CD14-positive monocyte (primary cell): ENCODE measurements around the gene ITPK1. TPM values are rescaled to one million over a fixed set of nuclear protein-coding genes. Genes with fewer than 3 reads are reported as not detected.
A peak's percentile ranks its signal among the peaks of the same experiment; 100 is the strongest.

Experiments
- DNase-seq, 3 donors: peaks; one replicate each; pipeline ENCODE4 v3.0.0-alpha.2; 2011 to 2022
- H2AFZ ChIP-seq: 2 replicates; pipeline ENCODE4 v1.6.0; 2012; ENCODE audit warnings: mild to moderate bottlenecking, low read depth, low read length, inconsistent platforms; ENCODE audit not compliant: insufficient read depth, poor library complexity, severe bottlenecking
- H3K27ac ChIP-seq, 2 donors: 1 replicate in 1 of 2; 2 replicates in 1 of 2; pipeline ENCODE4 v1.5.1; 2012 to 2013; ENCODE audit warnings: low read length in 2 of 2, control low read depth in 1 of 2, inconsistent platforms in 1 of 2, low read depth in 1 of 2, mild to moderate bottlenecking in 1 of 2
- H3K27me3 ChIP-seq, 2 donors: one replicate each; pipeline versions ENCODE4 v1.6.0 to v1.6.1; 2011 to 2013; ENCODE audit warnings: low read length in 2 of 2; ENCODE audit not compliant: control insufficient read depth in 2 of 2, insufficient read depth in 2 of 2
- H3K36me3 ChIP-seq, 2 donors: replicated peaks in 1 of 2; 1 replicate in 1 of 2; 2 replicates in 1 of 2; pipeline versions ENCODE4 v1.5.1 to v1.6.1; 2012 to 2013; ENCODE audit warnings: low read length in 2 of 2, control low read depth in 1 of 2, inconsistent platforms in 1 of 2, mild to moderate bottlenecking in 1 of 2; ENCODE audit not compliant: insufficient read depth in 2 of 2, control insufficient read depth in 1 of 2
- H3K4me1 ChIP-seq, 2 donors: 1 replicate in 1 of 2; 2 replicates in 1 of 2; pipeline versions ENCODE4 v1.5.1 to v1.6.1; 2012 to 2013; ENCODE audit warnings: low read length in 2 of 2, control low read depth in 1 of 2, inconsistent platforms in 1 of 2, mild to moderate bottlenecking in 1 of 2, moderate library complexity in 1 of 2; ENCODE audit not compliant: insufficient read depth in 2 of 2, control insufficient read depth in 1 of 2
- H3K4me2 ChIP-seq: replicated peaks from 2 replicates; pipeline ENCODE3; 2012; ENCODE audit warnings: low read length, moderate library complexity, mild to moderate bottlenecking; ENCODE audit not compliant: poor library complexity, severe bottlenecking; ENCODE audit errors: extremely low read depth
- H3K4me3 ChIP-seq, 3 experiments: fragments of 200-600 bp in 1 of 3; sonication (generic) in 1 of 3; replicated peaks in 1 of 3; 1 replicate in 2 of 3; 2 replicates in 1 of 3; pipeline ENCODE4 v1.5.1; 2011 to 2013; ENCODE audit warnings: low read length in 3 of 3, mild to moderate bottlenecking in 3 of 3, control low read depth in 2 of 3, low read depth in 2 of 3, inconsistent platforms in 1 of 3, moderate library complexity in 1 of 3
- H3K79me2 ChIP-seq: 2 replicates; pipeline ENCODE4 v1.6.0; 2012; ENCODE audit warnings: mild to moderate bottlenecking, control low read depth, inconsistent platforms, low read length, moderate library complexity; ENCODE audit not compliant: insufficient read depth
- H3K9ac ChIP-seq: 2 replicates; pipeline ENCODE4 v1.6.0; 2017; ENCODE audit warnings: low read length, mild to moderate bottlenecking; ENCODE audit not compliant: insufficient read depth, poor library complexity, severe bottlenecking
- H3K9me3 ChIP-seq, 2 donors: replicated peaks in 1 of 2; 1 replicate in 1 of 2; 2 replicates in 1 of 2; pipeline versions ENCODE4 v1.5.1 to v1.6.1; 2012 to 2013; ENCODE audit warnings: low read length in 2 of 2, control low read depth in 1 of 2; ENCODE audit not compliant: control insufficient read depth in 1 of 2, insufficient read depth in 1 of 2
- H4K20me1 ChIP-seq: 2 replicates; pipeline ENCODE4 v1.6.0; 2012; ENCODE audit warnings: mild to moderate bottlenecking, low read length, control low read depth, moderate library complexity; ENCODE audit not compliant: insufficient read depth
- H3K27ac Mint-ChIP-seq, 7 donors: one replicate each; pipeline ENCODE4 v1.8.0; 2020; ENCODE audit warnings: mild to moderate bottlenecking in 7 of 7, mixed read lengths in 7 of 7, moderate library complexity in 6 of 7, inconsistent platforms in 2 of 7
- H3K27me3 Mint-ChIP-seq, 3 donors: one replicate each; pipeline ENCODE4 v1.8.0; 2021 to 2022; ENCODE audit warnings: low read depth in 3 of 3, mild to moderate bottlenecking in 3 of 3, mixed read lengths in 3 of 3, moderate library complexity in 3 of 3, inconsistent platforms in 1 of 3
- H3K36me3 Mint-ChIP-seq, 2 donors: one replicate each; pipeline ENCODE4 v1.8.0; 2020; ENCODE audit warnings: mixed read lengths in 2 of 2, inconsistent platforms in 1 of 2, mild to moderate bottlenecking in 1 of 2
- H3K4me1 Mint-ChIP-seq: one replicate; pipeline ENCODE4 v1.8.0; 2020; ENCODE audit warnings: mild to moderate bottlenecking, mixed read lengths
- H3K4me3 Mint-ChIP-seq, 2 donors: one replicate each; pipeline ENCODE4 v1.8.0; 2020; ENCODE audit warnings: mild to moderate bottlenecking in 2 of 2, mixed read lengths in 2 of 2, moderate library complexity in 1 of 2
- H3K9me3 Mint-ChIP-seq, 7 donors: one replicate each; pipeline ENCODE4 v1.8.0; 2020 to 2022; ENCODE audit warnings: mixed read lengths in 7 of 7, mild to moderate bottlenecking in 6 of 7, moderate library complexity in 6 of 7, inconsistent platforms in 2 of 7
- WGBS: methylation state at CpG from one replicate; pipeline ENCODE4 v1.1.5; 2013; ENCODE audit warnings: missing lambda C conversion rate; ENCODE audit not compliant: insufficient coverage; 5-methylcytosine and 5-hydroxymethylcytosine counted together
- intact Hi-C, 2 donors: fragments of 100-400 bp; cut with micrococcal nuclease; formaldehyde crosslinking; loops; one replicate each; pipeline versions ENCODE4 v1.15.0 to v1.15.1; 2023
- polyA plus RNA-seq, 3 donors: library from polyadenylated mRNA; depleted of rRNA in 1 of 3; unstranded in 2 of 3; stranded (reverse) in 1 of 3; fragments of 300-500 nt in 2 of 3; fragments of >200 nt in 1 of 3; fragmentation: Illumina TruSeq in 2 of 3; gene quantifications; 1 replicate in 2 of 3; 2 replicates in 1 of 3; pipeline ENCODE4 v1.2.3, GENCODE V29; 2012 to 2021
- TF ChIP-seq, protein P1 (sequence below): fragments of 200-600 bp; IDR thresholded peaks from one replicate; pipeline ENCODE4 v1.8.0; 2022; ENCODE audit warnings: antibody characterized with exemption, mild to moderate bottlenecking

Gene ITPK1
- polyA plus RNA-seq, 3 donors = 57.1 to 144 (median 63.0) TPM

- Histone ChIP-seq H3K4me3 (no peak overlapping the region), H3K9me3 (no peaks in the 10 kb centered on the region), H3K4me2 (no peak overlapping the region), H3K27ac (peak overlapping the region in 1 of 2 donors; percentile 31), H3K36me3 (peaks cover 23 to 48% of the 10 kb centered on the region in 2 donors), H4K20me1 (peaks cover 83% of the 10 kb centered on the region), H2AFZ (no peak overlapping the region), H3K79me2 (peaks cover 82% of the 10 kb centered on the region), H3K27me3 (no peaks in the 10 kb centered on the region), H3K9ac (no peak overlapping the region), H3K4me1 (peaks cover 18 to 27% of the 10 kb centered on the region in 2 donors)
- peaks cover 33% of the 10 kb centered on the region for H3K4me1 Mint-ChIP-seq
- H3K27ac Mint-ChIP-seq = peak overlapping the region in 4 of 7 donors; percentile 61 to 73 (median 66)
- intact Hi-C loops = no loop called here
- H3K9me3 Mint-ChIP-seq = no peaks in the 10 kb centered on the region
- 95% methylated on average over 12 of the region's 14 CpGs for WGBS
- TF ChIP-seq, protein P1, sequence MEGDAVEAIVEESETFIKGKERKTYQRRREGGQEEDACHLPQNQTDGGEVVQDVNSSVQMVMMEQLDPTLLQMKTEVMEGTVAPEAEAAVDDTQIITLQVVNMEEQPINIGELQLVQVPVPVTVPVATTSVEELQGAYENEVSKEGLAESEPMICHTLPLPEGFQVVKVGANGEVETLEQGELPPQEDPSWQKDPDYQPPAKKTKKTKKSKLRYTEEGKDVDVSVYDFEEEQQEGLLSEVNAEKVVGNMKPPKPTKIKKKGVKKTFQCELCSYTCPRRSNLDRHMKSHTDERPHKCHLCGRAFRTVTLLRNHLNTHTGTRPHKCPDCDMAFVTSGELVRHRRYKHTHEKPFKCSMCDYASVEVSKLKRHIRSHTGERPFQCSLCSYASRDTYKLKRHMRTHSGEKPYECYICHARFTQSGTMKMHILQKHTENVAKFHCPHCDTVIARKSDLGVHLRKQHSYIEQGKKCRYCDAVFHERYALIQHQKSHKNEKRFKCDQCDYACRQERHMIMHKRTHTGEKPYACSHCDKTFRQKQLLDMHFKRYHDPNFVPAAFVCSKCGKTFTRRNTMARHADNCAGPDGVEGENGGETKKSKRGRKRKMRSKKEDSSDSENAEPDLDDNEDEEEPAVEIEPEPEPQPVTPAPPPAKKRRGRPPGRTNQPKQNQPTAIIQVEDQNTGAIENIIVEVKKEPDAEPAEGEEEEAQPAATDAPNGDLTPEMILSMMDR = no peak
- peaks cover 0 to 3% (median 2%) of the 10 kb centered on the region in 3 donors for H3K27me3 Mint-ChIP-seq
- peaks cover 22 to 55% of the 10 kb centered on the region in 2 donors for H3K36me3 Mint-ChIP-seq
- DNase-seq = no peak
- H3K4me3 Mint-ChIP-seq = no peak overlapping the region
Observed at GRCh38 chr14:93057586-93058280, 58.0 kb downstream of the ITPK1 start.

DNA sequence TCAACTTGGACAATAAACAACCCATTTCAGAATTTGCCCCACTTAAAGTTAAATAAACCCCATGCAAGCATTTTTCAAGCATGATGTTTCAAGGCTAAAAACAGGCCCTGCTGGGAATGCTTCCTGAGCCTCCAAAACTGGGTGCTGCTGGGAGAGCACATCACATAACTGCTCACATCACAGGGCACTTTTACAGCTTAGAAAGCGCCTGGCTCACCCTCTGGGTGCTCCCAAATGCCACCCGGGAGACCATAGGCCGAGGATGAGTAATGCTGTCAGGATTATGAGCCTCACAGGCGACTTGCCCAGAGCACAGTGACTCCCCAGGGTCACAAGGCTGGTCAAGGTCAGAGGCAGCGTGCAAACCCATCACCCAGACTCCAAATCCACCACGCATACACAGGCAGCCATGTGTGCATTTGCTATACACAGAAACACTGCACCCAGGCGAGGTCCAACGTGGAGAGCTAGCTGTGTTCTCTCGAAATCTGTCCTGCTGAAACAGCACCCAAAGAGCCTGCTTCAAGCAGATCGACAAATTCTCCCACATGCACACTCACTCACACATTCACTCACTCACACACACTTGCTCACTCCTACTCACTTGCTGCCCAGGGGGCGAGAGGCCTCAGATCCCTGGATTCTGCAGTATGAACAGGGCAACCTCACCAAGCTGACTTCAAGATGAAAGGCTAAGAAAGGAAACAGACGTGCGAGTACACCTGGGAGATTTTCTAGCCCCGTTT is 58.7 kb downstream of the ITPK1 start:
- Mint-ChIP-seq H3K27me3 (peaks cover 0 to 3% (median 2%) of the 10 kb centered on the region in 3 donors), H3K4me1 (peaks cover 28% of the 10 kb centered on the region), H3K9me3 (no peaks in the 10 kb centered on the region), H3K27ac (peak overlapping the region in 3 of 7 donors; percentile 1 to 51 (median 39)), H3K36me3 (peaks cover 20 to 51% of the 10 kb centered on the region in 2 donors), H3K4me3 (no peak overlapping the region)
- Histone ChIP-seq H3K4me1 (peaks cover 12 to 20% of the 10 kb centered on the region in 2 donors), H3K79me2 (peaks cover 80% of the 10 kb centered on the region), H3K9ac (no peak overlapping the region), H2AFZ (no peak overlapping the region), H3K27ac (peak overlapping the region in 1 of 2 donors; percentile 18), H4K20me1 (peaks cover 83% of the 10 kb centered on the region), H3K4me3 (no peak overlapping the region), H3K9me3 (no peaks in the 10 kb centered on the region), H3K36me3 (peaks cover 23 to 54% of the 10 kb centered on the region in 2 donors), H3K27me3 (no peaks in the 10 kb centered on the region), H3K4me2 (no peak overlapping the region)
- WGBS = 99% methylated on average over 12 of the region's 14 CpGs
- intact Hi-C loops = no loop called here
- TF ChIP-seq, protein P1 = no peak
- DNase-seq = no peak
